OCI-LY7 (cell line): Measurements from ENCODE around the gene EPHB1. TPM values are rescaled to one million over a fixed set of nuclear protein-coding genes. Genes with fewer than 3 reads are reported as not detected.
"Not testable (repeated sequence)": the region's sequence is repeated elsewhere in the genome, so short reads cannot be mapped to it uniquely, and the experiment has no call there.

ENCODE experiments used
- BruUV-seq: library from RNA; stranded (reverse); fragments of 400-500 nt; replicated peaks from 2 replicates; lab custom pipeline; 2021; lab: Mats Ljungman, UMichigan
- CTCF ChIA-PET: fragments of 300-600 bp; sonication (Branson Sonifier 250); formaldehyde crosslinking; loops from one replicate; lab custom pipeline; 2022; ENCODE audit warnings: antibody characterized with exemption; ENCODE audit not compliant: unreplicated experiment; lab: Charles Lee
- POLR2A ChIA-PET: fragments of 300-600 bp; sonication (Branson Sonifier 250); formaldehyde crosslinking; loops from one replicate; lab custom pipeline; 2022; ENCODE audit warnings: antibody characterized with exemption; lab: Charles Lee
- DNase-seq: peaks from one replicate; pipeline ENCODE4 v3.0.0-alpha.2; 2015; ENCODE audit warnings: low spot score
- H2AFZ ChIP-seq: fragments of 200-600 bp; sonication (generic), shearing (Covaris generic); 2 replicates; pipeline ENCODE4 v1.6.1; 2014; ENCODE audit warnings: mild to moderate bottlenecking, antibody characterized with exemption, low read length, moderate library complexity
- H3K27ac ChIP-seq: fragments of 200-600 bp; sonication (generic); 2 replicates; pipeline ENCODE4 v1.5.1; 2014; ENCODE audit warnings: mixed run types, low read depth, mild to moderate bottlenecking, moderate library complexity, low read length, inconsistent platforms; ENCODE audit not compliant: poor library complexity, severe bottlenecking
- H3K36me3 ChIP-seq: fragments of 200-600 bp; sonication (generic); 2 replicates; pipeline ENCODE4 v1.6.1; 2014; ENCODE audit warnings: mild to moderate bottlenecking, antibody characterized with exemption, low read length, moderate library complexity, mixed read lengths; ENCODE audit not compliant: insufficient read depth
- H3K4me1 ChIP-seq: fragments of 200-600 bp; sonication (generic); 2 replicates; pipeline ENCODE4 v1.5.1; 2014; ENCODE audit warnings: mild to moderate bottlenecking, low read length; ENCODE audit not compliant: insufficient read depth, poor library complexity, severe bottlenecking
- H3K4me2 ChIP-seq: fragments of 200-600 bp; sonication (generic); 2 replicates; pipeline ENCODE4 v1.6.1; 2014; ENCODE audit warnings: mild to moderate bottlenecking, low read length
- H3K4me3 ChIP-seq: fragments of 200-600 bp; sonication (generic); 2 replicates; pipeline ENCODE4 v1.5.1; 2014; ENCODE audit warnings: mild to moderate bottlenecking, low read depth, low read length; ENCODE audit not compliant: poor library complexity, severe bottlenecking
- H3K79me2 ChIP-seq: fragments of 200-600 bp; sonication (generic); 2 replicates; pipeline ENCODE4 v1.6.1; 2016; ENCODE audit warnings: low read depth, mild to moderate bottlenecking, low read length, moderate library complexity, mixed read lengths; ENCODE audit not compliant: insufficient read depth
- H3K9me2 ChIP-seq: fragments of 200-600 bp; sonication (generic); 2 replicates; pipeline ENCODE4 v1.6.1; 2016; ENCODE audit warnings: mild to moderate bottlenecking, low read length, mixed read lengths; ENCODE audit not compliant: insufficient read depth
- H3K9me3 ChIP-seq: fragments of 200-600 bp; sonication (generic); 2 replicates; pipeline ENCODE4 v1.6.1; 2014; ENCODE audit warnings: mild to moderate bottlenecking, mixed run types, low read length, mixed read lengths
- H4K20me1 ChIP-seq: fragments of 200-600 bp; sonication (generic); 2 replicates; pipeline ENCODE4 v1.6.1; 2014; ENCODE audit warnings: mild to moderate bottlenecking, antibody characterized with exemption, low read length, moderate library complexity, mixed read lengths; ENCODE audit not compliant: insufficient read depth
- EZH2phosphoT487 ChIP-seq: fragments of 200-600 bp; sonication (generic); IDR thresholded peaks from 2 replicates; pipeline ENCODE4 v1.6.1; 2018; ENCODE audit warnings: low read depth, borderline replicate concordance, mild to moderate bottlenecking, mixed run types, antibody characterized with exemption, low read length, moderate library complexity, mixed read lengths
- intact Hi-C: fragments of 100-400 bp; cut with micrococcal nuclease; formaldehyde crosslinking; loops from one replicate; pipeline ENCODE4 v1.10.0; 2022; ENCODE audit not compliant: unreplicated experiment
- total RNA-seq, 2 experiments: library from RNA; depleted of rRNA in 1 of 2; stranded (reverse); fragments of >200 nt in 1 of 2; shearing (Covaris generic) in 1 of 2; gene quantifications; 2 replicates each; pipeline ENCODE4 v1.2.3, GENCODE V29; 2014 to 2022
- TF ChIP-seq, protein P1 (sequence below): fragments of 200-600 bp; sonication (generic); conservative IDR thresholded peaks from 2 replicates; pipeline ENCODE4 v1.5.1; 2014; ENCODE audit warnings: mild to moderate bottlenecking, antibody characterized with exemption, low read length, moderate library complexity, mixed read lengths

The EPHB1 gene
- total RNA-seq, 2 experiments from 2014 or later = 0.54 to 1.3 TPM

DNA sequence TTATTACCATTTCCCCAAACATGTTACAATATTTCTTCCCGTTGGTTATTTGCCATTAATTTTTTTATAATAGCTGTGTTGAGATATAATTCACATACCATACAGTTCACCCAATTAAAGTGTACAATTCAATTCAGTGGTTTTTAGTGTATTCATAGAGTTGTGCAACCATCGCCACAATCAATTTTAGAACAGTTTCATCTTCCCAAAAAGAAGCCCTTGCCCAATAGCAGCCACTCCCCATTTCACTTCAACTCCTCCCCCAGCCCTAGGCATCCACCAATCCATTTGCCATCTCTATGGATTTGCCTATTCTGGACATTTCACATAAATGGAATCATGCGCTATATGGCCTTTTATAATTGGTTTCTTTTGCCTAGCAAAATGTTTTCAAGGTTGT is 225.1 kb downstream of the EPHB1 start:
- H3K27ac ChIP-seq = no peak overlapping the region
- no peaks in the 10 kb centered on the region for H3K79me2 ChIP-seq
- no peak overlapping the region for H2AFZ ChIP-seq
- no peak overlapping the region for H3K4me2 ChIP-seq
- no peaks in the 10 kb centered on the region for H3K4me1 ChIP-seq
- BruUV-seq = no TSS peak
- no peak for DNase-seq
- no peaks in the 10 kb centered on the region for H3K36me3 ChIP-seq
- ChIA-PET POLR2A (no interaction called here), CTCF (no interaction called here)
- TF ChIP-seq, protein P1, sequence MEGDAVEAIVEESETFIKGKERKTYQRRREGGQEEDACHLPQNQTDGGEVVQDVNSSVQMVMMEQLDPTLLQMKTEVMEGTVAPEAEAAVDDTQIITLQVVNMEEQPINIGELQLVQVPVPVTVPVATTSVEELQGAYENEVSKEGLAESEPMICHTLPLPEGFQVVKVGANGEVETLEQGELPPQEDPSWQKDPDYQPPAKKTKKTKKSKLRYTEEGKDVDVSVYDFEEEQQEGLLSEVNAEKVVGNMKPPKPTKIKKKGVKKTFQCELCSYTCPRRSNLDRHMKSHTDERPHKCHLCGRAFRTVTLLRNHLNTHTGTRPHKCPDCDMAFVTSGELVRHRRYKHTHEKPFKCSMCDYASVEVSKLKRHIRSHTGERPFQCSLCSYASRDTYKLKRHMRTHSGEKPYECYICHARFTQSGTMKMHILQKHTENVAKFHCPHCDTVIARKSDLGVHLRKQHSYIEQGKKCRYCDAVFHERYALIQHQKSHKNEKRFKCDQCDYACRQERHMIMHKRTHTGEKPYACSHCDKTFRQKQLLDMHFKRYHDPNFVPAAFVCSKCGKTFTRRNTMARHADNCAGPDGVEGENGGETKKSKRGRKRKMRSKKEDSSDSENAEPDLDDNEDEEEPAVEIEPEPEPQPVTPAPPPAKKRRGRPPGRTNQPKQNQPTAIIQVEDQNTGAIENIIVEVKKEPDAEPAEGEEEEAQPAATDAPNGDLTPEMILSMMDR = no peak
- TF ChIP-seq EZH2phosphoT487 = no peak
- intact Hi-C loops = no loop called here
- H4K20me1 ChIP-seq = no peaks in the 10 kb centered on the region
- no peaks in the 10 kb centered on the region for H3K9me3 ChIP-seq
- no peaks in the 10 kb centered on the region for H3K9me2 ChIP-seq
- H3K4me3 ChIP-seq = no peak overlapping the region

DNA sequence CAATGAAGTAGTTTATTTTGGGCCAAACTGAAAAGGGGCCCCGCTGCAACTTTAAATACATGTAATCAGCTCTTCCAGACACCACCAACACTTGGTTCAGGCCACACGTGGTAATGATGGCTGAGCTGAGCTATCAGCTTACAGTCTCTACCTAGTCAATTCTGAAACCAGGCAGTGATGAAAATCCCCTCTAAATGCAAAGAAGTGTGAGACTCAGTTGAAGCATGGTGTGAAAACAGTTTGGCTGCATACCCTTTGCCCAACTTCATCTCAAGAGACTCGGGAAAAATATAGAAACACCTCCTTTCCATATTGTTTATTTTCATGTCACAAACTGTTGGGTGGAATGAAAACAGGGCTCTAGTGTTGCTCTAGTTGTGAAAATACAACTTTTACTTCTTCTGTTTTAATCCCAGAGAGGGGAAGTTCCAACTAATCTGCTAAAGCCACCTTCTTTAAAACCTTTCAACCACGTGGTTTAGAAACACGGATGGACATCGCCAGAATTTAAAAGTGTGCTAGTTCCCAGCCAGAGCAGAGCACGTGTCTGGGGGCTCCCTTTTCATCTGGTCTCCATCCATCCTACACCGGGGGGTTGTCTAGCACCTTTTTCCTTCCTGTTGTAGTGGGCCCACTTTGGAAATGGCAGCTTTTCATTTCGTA is 229.1 kb downstream of the EPHB1 start:
- Histone ChIP-seq H3K4me2 (no peak overlapping the region), H3K36me3 (no peaks in the 10 kb centered on the region), H3K9me2 (no peaks in the 10 kb centered on the region), H3K4me1 (no peaks in the 10 kb centered on the region), H3K4me3 (no peak overlapping the region), H4K20me1 (no peaks in the 10 kb centered on the region), H3K9me3 (no peaks in the 10 kb centered on the region), H3K79me2 (no peaks in the 10 kb centered on the region), H3K27ac (no peak overlapping the region), H2AFZ (no peak overlapping the region)
- TF ChIP-seq EZH2phosphoT487 = no peak
- TF ChIP-seq, protein P1 = no peak
- ChIA-PET POLR2A (no interaction called here), CTCF (no interaction called here)
- intact Hi-C loops = no loop called here
- no peak for DNase-seq
- BruUV-seq = no TSS peak

DNA sequence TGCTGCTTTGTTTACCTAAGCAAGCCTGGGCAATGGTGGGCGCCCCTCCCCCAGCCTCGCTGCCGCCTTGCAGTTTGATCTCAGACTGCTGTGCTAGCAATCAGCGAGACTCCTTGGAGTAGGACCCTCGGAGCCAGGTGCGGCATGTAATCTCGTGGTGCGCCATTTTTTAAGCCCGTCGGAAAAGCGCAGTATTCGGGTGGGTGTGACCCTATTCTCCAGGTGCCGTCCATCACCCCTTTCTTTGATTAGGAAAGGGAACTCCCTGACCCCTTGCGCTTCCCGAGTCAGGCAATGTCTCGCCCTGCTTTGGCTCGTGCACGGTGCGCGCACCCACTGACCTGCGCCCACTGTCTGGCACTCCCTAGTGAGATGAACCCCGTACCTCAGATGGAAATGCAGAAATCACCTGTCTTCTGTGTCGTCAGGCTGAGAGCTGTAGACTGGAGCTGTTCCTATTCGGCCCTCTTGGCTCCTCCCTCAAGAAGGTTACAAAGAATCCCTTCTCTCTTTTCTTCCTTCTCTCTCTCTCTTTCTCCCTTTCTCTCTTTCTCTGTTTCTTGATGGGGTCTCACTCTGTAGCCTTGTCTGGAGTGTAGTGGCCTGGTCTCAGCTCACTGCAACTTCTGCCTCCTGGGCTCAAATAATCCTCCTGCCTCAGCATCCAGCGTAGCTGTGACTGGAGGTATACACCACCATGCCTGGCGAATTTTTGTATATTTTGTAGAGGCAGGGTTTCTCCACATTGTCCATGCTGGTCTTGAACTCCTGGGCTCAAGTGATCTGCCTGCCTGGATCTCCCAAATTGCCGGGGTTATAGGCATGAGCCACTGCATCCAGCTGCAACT is 235.9 kb downstream of the EPHB1 start:
- CTCF ChIA-PET, H3K4me1 ChIP-seq, H3K36me3 ChIP-seq, H3K4me2 ChIP-seq, H3K27ac ChIP-seq, BruUV-seq, H3K79me2 ChIP-seq, H3K4me3 ChIP-seq, DNase-seq, intact Hi-C loops, H4K20me1 ChIP-seq, H2AFZ ChIP-seq, POLR2A ChIA-PET, H3K9me3 ChIP-seq, H3K9me2 ChIP-seq: not testable (repeated sequence)
